HL-60 (cell line): ENCODE data around the gene ZNF580.

Experiments
- GABPA ChIP-seq: IDR thresholded peaks from 2 replicates; pipeline ENCODE4 v1.6.1; 2012; ENCODE audit warnings: low read depth
- POLR2AphosphoS5 ChIP-seq: IDR thresholded peaks from 2 replicates; pipeline ENCODE4 v1.6.1; 2012; ENCODE audit warnings: low read depth
- TF ChIP-seq, protein P1 (sequence below): IDR thresholded peaks from one replicate; pipeline ENCODE4 v1.5.1; 2011; ENCODE audit warnings: low read length, control low read depth, inconsistent platforms; ENCODE audit not compliant: insufficient read depth
- TF ChIP-seq, protein P2 (sequence below): IDR thresholded peaks from 2 replicates; pipeline ENCODE4 v1.6.1; 2012; ENCODE audit warnings: low read depth; ENCODE audit not compliant: insufficient replicate concordance

DNA sequence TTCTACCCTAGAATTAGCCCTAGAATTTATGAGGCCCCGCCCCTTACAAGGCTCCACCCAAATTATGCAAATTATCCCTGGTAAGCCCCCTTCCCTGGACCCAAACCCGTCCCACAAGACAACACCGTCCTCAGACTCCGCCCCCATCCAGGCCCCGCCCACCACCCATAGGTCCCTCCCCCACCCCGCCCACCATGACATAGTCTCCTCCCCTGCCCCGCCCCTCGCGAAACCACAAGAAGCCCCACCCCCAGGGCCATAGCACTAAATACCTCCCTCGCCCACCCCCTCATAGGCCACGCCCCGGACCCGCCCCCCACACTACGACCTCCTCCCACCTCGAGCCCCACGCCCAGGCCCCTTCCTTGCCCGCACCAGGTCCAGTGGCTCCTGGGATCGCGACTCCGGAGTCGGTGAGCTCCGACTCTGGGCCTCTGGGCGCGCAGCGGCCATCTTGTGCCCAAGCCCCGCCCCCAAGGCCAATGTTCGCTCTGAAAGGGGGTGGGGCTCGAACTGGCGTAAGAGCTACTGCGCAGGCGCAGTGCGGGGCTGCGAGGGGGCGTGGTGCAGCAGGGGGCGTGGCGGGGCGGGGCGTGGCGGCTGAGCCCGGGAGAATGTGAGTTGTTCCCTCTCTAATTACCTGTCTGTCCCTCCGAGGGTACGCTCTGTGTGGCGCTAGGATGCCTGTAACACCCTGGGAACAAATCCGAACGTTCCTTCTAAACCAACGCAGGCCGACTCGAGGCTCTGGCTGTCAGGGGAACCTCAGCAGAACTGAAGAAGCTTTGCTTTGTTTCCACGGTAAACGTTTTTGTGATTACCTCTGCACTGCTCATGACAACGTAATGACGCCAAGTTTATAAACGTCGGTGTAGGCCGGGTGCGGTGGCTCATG lies 16.4 kb upstream of the ZNF580 start, which contains the start of gene ZNF784:
- TF ChIP-seq POLR2AphosphoS5 (peak; percentile 56; the same call in 1 of the 2 replicates), GABPA (no peak)
- TF ChIP-seq, protein P1, sequence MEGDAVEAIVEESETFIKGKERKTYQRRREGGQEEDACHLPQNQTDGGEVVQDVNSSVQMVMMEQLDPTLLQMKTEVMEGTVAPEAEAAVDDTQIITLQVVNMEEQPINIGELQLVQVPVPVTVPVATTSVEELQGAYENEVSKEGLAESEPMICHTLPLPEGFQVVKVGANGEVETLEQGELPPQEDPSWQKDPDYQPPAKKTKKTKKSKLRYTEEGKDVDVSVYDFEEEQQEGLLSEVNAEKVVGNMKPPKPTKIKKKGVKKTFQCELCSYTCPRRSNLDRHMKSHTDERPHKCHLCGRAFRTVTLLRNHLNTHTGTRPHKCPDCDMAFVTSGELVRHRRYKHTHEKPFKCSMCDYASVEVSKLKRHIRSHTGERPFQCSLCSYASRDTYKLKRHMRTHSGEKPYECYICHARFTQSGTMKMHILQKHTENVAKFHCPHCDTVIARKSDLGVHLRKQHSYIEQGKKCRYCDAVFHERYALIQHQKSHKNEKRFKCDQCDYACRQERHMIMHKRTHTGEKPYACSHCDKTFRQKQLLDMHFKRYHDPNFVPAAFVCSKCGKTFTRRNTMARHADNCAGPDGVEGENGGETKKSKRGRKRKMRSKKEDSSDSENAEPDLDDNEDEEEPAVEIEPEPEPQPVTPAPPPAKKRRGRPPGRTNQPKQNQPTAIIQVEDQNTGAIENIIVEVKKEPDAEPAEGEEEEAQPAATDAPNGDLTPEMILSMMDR = no peak
- TF ChIP-seq, protein P2, sequence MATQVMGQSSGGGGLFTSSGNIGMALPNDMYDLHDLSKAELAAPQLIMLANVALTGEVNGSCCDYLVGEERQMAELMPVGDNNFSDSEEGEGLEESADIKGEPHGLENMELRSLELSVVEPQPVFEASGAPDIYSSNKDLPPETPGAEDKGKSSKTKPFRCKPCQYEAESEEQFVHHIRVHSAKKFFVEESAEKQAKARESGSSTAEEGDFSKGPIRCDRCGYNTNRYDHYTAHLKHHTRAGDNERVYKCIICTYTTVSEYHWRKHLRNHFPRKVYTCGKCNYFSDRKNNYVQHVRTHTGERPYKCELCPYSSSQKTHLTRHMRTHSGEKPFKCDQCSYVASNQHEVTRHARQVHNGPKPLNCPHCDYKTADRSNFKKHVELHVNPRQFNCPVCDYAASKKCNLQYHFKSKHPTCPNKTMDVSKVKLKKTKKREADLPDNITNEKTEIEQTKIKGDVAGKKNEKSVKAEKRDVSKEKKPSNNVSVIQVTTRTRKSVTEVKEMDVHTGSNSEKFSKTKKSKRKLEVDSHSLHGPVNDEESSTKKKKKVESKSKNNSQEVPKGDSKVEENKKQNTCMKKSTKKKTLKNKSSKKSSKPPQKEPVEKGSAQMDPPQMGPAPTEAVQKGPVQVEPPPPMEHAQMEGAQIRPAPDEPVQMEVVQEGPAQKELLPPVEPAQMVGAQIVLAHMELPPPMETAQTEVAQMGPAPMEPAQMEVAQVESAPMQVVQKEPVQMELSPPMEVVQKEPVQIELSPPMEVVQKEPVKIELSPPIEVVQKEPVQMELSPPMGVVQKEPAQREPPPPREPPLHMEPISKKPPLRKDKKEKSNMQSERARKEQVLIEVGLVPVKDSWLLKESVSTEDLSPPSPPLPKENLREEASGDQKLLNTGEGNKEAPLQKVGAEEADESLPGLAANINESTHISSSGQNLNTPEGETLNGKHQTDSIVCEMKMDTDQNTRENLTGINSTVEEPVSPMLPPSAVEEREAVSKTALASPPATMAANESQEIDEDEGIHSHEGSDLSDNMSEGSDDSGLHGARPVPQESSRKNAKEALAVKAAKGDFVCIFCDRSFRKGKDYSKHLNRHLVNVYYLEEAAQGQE = peak; percentile 67
